GM19468 (cell line): ENCODE results near the gene SMDT1.

Source experiments
- ATAC-seq: cut with Tn5 transposase; IDR thresholded peaks from one replicate; pipeline ENCODE4 v1.9.1; 2021; ENCODE audit warnings: mild to moderate bottlenecking, moderate library complexity, moderate number of reproducible peaks; ENCODE audit not compliant: unreplicated experiment; ENCODE audit errors: extremely low read depth

SMDT1 gene, protein sequence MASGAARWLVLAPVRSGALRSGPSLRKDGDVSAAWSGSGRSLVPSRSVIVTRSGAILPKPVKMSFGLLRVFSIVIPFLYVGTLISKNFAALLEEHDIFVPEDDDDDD

GRCh38 chr22:42079319-42080251 is at the start of gene SMDT1:
Gene SMDT1 (plus strand): TSS chr22:42079700. CDS start chr22:42079769, 69 bp downstream.
- ATAC-seq = peak; percentile 72

GRCh38 chr22:42033263-42034181 is 46.0 kb upstream of the SMDT1 start:
- ATAC-seq = no peak

GRCh38 chr22:42035256-42035655 is 44.2 kb upstream of the SMDT1 start:
- no peak for ATAC-seq

DNA sequence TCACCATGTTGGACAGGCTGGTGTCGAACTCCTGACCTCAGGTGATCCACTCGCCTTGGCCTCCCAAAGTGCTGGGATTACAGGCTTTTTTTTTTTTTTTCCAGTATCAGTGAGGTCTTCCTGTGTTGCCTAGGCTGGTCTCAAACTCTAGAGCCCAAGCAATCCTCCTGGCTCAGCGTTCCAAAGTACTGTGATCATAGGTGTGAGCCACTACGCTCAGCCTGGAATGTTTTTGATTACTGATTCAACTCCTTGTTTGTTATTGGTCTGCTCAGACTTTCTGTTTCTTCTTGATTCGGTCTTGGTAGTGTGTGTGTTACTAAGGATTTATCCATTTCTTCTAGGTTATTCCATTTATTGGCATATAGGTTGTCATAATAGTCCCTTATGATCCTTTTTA is 40.2 kb upstream of the SMDT1 start:
- no peak for ATAC-seq

- no peak for ATAC-seq
Measured at GRCh38 chr22:42041784-42042183, 37.7 kb upstream of the SMDT1 start.

- ATAC-seq = no peak
Measured at GRCh38 chr22:42050641-42051180, 28.8 kb upstream of the SMDT1 start.

- no peak for ATAC-seq
Measured at GRCh38 chr22:42052765-42053164, 26.7 kb upstream of the SMDT1 start.

DNA sequence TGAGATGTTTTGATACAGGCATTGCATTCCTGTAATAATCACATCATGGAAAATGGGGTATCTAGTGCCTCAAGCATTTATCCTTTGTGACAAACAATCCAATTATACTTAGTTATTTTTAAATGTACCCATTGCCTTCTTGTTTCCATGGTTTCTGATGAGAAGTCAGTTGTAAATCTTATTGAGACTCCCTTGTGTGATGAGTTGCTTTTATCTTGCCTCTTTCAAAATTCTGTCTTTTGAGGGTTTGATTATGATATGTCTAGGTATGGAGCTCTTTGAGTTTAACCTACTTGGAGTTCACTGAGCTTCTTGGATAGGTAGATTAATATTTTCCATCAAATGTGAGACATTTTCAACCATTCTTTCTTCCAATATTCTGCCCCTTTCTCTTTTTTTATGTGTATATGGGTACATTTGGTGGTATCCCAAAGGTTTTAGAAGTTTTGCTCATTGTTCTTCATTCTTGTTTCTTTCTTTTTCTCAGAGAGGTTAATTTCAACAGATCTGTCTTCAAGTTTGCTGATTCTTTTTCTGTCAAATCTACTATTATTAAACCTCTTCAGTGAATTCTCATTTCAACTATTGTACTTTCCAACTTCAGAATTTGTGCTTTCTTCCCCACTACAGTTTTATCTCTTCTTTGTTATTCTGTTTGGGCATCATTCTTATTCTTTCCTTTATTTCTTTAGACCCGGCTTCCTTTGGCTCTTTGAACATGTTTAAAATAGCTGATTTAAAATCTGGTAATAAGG is 22.6 kb upstream of the SMDT1 start:
- no peak for ATAC-seq

GRCh38 chr22:42060489-42060888 is 19.0 kb upstream of the SMDT1 start:
- no peak for ATAC-seq

- ATAC-seq = no peak
Measured at GRCh38 chr22:42061041-42061440, 18.5 kb upstream of the SMDT1 start.

DNA sequence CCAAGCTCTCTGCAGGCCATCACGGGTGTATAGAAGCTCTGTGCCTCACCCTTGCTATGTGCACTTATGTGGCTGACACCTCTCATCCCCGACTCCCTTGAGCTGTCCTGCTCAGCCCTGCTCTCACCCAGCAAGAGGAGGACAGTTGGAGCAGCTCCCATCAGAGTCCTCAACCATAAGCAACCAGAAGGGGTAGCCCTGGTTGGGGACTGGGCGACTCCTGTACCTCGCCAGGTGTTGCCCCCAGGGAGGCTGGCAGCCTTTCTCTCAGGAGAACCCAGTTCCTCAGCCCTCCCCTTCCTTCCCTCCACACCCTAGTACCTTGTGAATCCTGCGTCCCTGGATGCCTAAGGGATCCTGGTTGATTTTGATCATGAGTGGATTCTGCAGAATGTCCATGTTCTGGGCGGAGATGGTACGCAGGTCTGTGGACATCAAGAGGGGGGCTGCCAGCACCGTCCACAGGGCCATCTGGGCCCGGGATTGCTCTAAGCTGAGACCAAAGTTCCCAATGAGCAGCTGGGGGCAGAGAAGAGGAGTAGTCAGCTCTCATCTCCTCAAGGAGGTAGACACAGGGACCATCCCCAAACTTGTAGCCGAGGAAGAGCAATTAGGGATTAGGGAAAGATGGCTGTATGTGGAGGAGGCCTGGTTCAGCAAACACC is 16.9 kb upstream of the SMDT1 start:
- ATAC-seq = no peak

GRCh38 chr22:42064629-42065028 is 14.9 kb upstream of the SMDT1 start:
- ATAC-seq = no peak

DNA sequence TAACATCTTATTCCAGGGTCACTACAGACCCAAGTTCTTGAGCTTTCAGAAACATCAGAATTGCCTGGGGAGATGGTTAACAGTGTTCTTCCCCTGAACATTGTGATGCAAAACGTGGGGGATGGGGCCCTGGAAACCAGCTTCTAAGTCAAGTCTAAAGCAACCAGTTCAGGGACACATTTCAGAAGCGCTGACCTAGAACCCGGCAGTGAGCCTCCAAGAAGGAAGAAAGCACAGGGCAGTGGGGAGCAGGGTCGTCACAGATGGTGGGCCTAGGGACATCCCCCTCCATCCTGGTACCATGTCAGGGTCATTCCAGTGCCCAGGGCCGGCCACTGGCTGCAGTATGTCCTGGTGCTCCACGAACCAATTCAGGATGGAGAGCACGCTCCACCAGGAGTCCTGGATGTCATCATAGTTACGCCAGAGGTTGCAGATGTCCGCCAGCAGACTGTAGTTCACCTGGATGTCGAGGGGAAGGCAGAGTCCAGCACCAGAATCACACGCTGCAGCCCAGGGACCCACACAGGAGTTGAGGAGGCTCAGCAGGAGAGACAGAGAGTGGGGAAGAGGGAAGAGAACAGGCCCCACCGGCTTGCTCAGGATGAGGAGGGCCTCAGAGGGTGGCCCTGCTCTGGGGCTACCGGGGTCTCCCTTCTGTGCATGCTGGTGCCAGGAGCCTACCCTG is 13.9 kb upstream of the SMDT1 start:
- no peak for ATAC-seq

DNA sequence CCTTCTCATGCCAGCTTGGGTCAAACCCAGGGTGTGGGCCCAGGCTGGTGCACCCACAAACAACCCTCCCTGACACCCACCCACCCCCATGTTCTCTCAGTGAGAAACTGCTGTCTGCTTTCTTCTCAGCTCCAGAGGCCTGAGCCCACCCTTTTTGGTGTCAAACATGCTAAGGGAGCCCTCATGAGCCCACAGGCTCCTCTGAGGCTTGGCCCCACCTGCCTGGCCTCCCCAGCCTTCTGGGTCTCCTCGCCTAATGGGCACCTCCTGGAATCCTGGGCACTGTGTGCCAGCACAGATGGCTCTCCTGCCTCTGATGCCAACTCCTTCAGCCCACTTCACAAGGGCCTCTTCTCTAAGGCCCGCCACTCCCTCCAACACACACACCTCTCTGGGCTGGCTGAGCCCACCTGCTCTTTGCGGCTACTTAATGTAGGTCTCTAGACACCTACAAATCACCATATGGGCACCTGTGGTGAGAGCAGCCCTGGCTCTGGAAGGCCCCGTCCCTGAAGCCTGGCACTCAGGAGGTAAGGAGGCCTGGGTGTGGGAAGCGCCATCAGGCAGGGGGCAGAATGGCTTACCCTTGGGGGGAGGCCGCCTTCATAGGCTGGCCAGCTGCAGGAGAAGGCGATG is 13.3 kb upstream of the SMDT1 start:
- no peak for ATAC-seq

GRCh38 chr22:42066937-42067336 is 12.6 kb upstream of the SMDT1 start:
- ATAC-seq = no peak

DNA sequence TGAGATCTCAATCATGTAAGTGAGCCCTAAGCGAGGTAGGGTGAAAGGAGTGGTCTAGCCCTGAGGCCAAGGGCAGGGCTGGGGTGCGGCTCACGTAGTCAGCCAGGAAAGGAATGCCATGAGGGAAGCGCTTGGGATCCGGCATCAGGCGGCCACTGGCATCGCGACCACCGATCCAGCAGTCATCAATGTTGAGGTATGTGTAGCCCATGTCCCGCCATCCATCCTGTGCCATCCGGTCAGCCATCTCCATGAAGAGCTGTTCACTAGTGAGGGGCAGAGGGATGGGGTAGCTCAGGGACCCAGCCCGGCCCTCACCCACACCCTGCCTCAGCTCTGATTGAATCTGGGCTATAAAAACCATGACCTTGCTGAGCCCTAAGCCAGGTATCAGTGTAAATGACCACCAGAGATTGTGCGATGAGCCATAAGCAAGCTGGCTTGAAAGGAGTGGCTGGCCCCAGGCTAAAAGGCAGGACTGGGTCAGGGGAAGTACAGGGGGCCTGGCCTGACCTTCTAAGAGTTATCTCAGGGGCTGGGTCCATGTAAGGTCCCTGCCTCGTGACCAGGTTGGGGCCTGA is 11.7 kb upstream of the SMDT1 start:
- ATAC-seq = no peak

- no peak for ATAC-seq
Measured at GRCh38 chr22:42068291-42068690, 11.2 kb upstream of the SMDT1 start.
